ENCODE results near the gene CGB8.

GRCh38 chr19:49064768-49065611 lies 16.1 kb upstream of the CGB8 start, which contains the start of gene NTF4:
- TF ChIP-seq CTCF (conservative IDR thresholded peaks at IDR 0.05; ENCODE audit: low read depth, low read length) (no peak), RAD21 (IDR thresholded peaks at IDR 0.05; ENCODE audit: low read length) (no peak), POLR2A (IDR thresholded peaks at IDR 0.05; ENCODE audit: low read depth, low read length) (no peak), RCOR1 (IDR thresholded peaks at IDR 0.05; ENCODE audit: insufficient replicate concordance, low read length) (no peak)

Measured in IMR-90 (cell line).